GM19328 (cell line): ENCODE results near the gene FBN1.
A peak's percentile ranks its signal among the peaks of the same experiment; 100 is the strongest.

Experiments used
- ATAC-seq: cut with Tn5 transposase; IDR thresholded peaks from one replicate; pipeline ENCODE4 v1.9.1; 2021; ENCODE audit warnings: mild to moderate bottlenecking, moderate library complexity; ENCODE audit not compliant: unreplicated experiment

Gene FBN1

DNA sequence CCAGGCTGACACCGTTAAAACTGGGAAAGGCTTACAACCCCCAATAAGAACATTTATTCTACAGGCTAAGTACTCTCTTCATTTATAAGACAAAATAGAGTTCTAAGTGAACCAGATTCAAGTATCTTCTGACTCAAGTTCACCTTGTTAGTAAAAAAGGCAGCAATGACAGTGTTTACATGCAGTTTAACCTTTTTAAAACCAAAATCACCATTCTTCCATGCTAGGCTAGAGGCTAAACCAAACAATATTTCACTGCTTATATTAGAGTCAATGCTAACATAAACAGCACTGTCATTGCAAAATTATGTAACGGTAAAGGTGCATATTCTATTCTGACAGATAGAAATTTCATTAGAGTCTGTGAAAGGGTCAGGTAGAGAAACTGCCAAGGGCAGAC is 118.0 kb downstream of the FBN1 start:
- ATAC-seq, result no peak

DNA sequence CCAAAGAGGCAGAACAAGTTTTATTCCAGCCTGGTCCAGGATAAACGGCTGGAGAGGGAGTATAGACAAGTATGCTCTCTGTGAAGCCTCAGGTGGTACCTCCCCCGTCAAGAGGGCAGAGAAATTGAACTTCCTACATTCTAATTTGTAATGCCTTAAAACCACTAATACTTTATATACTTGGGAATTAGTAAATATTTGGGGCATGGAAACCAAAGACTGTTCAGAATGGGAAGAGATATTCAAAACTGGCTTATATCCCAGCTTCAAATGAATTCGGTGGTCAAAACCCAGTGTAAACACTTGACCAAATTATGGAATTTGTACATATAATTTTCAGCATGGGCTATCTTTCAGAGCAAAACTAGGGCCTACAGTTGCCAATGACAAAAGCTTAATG is 122.6 kb downstream of the FBN1 start:
- no peak for ATAC-seq

DNA sequence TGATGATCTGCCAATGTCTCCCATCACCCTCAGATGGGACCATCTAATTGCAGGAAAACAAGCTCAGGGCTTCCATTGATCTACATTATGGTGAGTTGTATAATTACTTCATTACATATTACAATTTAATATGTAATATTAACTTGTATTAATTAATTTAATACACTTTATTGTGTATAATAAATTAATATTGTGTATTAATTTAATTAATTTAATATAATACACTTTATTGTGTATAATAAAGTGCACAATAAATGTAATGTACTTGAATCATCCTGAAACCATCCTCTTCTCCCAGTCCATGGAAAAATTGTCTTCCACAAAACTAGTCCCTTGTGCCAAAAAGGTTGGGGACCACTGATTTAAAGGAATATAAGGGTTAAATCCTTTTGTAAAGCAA is 123.4 kb downstream of the FBN1 start:
- no peak for ATAC-seq

DNA sequence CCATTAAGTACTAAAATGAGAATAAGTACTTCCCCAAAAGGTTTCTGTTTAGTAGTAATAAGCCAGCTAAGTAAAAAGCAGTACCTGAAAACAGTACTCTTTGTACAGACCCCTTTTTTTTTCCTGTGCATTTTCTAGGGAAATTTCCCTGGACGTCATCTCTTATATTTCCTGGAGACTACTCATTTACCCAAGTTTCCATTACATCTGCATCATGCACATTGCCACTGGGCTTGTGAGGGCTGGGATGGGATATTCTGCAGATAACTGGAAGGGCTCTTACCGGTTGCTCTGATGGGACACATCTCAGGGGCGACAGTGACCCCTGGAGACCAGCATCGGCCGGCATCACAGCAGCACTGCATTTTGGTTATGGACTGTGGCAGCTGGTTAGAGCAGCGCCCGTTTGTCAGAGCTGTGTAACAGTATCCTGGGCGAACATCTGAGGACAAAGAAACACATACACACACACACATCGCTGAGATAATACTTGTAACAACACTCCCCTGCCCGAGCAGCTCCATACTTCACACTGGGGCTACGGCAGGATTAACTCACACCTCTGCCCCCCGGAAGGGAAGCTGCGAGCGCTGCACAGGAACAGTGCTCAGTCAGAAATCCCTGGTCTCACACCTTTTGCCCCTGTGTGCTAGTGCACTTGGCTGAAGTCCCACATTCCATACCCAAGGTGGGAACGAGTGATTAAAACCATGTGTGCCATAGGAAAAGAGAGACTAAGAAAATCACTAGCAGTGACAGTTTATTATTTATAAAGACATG is 124.9 kb downstream of the FBN1 start:
- no peak for ATAC-seq

DNA sequence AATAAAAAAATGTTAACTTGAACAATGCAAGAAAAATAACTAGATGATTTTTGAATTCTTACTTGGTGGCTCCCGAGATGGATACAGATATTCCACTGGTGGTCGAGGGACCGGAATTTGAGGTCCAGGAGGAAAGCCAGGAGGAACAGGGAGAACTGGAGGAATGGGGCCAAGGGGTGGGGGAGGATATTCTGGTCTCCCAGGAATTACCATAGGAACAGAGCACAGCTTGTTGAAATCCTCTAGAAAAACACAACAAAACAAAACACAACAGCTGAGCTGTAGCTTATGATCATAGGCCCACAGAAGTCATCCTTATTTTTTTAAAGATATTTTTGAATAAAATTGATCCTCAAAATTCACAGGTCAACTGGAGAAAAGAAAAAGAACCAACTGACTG is 129.4 kb downstream of the FBN1 start:
- no peak for ATAC-seq

DNA sequence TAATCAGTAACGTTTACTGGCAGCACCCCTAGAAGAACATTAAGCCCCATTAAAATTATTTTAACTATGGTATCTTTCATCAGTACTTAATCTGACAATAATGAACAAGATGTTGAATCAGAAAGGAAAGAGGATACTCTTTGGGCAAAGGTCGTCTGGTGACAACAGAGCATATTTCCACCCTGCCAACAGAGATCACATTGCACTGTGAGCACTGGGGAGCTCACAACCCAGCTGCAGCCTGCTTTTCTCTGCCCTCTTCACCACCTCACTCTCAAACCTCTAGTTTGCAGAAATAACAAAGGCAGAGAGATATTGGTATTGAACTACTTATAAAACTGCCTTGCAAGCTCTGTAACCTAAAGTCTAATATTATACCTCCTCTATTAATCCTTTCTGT is 130.0 kb downstream of the FBN1 start:
- no peak for ATAC-seq

DNA sequence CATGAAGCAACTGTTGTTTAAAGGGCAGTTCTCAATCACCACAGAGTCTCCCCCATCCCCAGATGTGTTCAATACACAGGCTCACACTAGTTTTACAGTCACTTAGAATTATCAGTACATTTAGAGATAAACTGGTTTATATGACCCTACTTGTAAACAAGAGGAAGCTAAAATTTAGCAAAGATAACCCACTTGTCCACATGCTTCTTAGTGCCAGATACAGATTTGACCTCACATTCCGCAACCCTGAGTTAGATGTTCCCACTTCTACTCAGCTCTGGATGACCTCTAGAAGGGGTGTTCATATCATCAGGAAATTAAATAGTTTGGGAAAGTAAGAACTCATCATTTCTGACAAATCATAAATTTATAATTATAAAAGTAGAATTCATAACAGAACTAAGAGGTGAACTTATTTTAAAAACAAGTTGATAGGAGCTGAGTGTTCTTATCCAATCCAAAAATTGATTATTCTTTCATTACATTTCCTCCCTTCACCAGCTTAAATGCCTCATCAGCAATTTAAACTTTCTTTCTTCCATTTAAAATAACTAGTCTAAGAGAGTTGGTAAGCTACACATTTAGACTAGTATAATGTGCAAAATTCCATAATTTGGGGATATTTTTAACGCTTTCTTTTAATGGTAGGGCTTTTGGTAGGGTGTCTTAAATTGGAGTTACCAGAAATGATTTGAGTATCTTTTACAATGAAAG is 131.2 kb downstream of the FBN1 start:
- no peak for ATAC-seq

DNA sequence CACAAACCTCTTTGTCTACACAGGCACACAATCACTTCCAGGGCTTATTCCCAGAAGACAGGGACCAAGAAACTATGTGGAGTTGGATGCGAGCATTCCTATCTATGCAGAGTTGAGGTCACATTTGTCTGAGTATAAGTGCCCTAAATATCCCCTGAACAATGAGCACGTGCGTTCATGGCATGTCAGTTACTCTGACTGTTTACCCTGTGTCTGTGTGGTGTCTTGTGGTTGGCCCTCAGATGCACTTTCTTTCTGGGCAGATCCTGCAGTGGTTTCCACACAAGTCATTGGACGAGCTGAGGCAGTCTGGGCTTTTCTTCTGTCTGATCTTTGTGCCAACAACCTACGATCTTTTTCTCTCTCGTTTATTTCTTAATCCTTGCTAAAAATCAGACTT is 134.5 kb downstream of the FBN1 start:
- ATAC-seq, result no peak

DNA sequence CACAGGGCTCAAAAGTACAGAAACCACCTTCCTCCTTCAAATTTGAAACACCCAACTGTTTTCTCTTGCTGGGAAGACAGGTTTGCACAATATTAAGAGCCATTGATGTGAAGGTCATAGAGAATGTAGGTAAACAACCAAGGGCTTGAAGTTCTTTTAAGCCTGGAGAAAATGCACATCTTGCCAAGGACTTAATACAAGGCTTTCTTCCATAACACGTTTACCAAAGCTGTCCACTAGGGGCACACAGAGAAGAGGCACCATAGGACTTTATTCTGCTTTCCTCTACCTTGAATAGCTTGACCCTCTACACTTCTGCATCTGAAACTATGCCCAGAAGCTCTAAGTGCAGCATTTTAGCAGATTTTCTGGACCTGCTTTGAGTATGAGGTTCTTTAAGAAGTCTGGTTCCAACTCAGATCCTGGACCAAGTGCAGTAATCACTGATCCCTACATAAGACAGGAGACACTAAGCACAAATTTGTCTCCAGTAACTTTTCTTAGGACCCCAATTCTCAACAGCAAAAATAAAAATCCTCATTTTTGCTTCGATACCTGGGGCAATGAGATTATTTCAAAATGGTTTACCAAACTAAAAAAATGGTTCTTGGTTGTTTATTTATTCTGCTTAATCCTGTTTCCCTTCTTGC is 138.0 kb downstream of the FBN1 start:
- ATAC-seq, result peak; percentile 65

DNA sequence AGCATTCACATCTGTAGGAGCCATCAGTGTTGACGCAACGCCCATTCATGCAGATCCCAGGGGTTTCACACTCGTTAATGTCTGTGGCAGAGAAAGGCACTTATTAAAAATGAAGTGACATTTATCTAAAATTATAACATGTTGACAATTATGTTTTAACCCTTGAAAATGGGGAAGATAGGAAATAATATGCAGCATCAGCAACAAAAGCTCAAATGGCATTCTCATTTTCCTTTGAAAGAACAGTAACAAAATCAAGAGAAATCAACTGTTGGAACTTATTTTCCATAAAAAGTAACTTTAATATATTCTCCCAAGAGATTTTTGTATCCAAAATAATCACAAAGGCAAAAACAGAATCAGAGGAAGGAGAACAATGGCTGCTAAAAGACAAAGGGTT is 140.4 kb downstream of the FBN1 start:
- no peak for ATAC-seq

DNA sequence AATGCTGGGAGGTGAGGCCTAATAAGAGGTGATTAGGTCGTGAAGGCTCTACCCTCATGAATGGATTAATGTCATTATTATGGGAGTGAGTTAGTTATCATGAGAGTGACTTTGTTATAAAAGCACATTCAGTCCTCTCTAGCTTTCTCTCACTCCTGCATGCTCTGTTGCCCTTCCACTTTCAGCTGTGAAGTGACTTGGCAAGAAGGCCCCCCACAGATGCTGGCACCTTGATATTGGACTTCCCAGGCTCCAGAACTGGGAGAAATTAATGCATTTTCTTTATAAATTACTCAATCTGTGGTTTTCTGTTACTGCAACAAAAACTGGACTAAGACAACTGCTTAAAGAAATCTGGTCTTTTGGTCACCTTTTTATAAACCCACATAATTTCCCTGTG is 144.3 kb downstream of the FBN1 start:
- no peak for ATAC-seq

DNA sequence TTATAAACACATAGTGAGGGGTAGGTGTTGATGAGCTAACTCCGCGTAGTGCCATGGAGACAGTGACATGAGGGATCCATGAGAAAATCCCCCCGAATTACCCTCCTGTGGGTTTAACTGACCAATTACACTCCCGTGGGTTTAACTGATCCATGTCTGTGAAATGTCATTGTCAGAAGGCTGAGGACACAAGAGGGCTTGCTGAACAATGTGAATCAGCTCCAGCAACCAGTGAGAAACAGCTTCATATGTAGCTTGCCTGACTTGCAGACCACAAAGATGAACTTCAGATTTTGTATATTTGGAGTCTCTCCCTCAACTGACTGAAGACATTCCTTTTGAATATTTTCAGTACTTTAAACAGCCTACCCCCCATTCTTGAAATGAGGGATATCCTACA is 144.9 kb downstream of the FBN1 start:
- no peak for ATAC-seq

DNA sequence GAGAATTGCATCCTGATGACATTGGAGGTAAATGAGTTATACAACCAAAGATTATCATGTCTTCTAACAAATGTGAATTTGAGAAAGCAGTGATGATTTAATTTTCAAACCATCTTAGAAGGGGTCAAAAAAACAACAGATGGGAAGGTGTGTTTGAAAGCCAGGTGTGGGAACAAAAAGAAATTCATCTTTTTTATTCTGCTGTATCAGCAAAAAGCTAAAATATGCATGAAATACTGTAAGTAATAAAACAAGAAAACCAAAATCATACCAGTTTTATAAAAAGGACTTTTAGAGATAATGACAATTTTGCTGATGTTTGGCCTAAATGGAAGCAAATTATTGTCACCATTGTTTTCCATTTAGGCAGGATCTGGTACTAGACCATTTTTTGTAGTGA is 145.5 kb downstream of the FBN1 start:
- no peak for ATAC-seq

DNA sequence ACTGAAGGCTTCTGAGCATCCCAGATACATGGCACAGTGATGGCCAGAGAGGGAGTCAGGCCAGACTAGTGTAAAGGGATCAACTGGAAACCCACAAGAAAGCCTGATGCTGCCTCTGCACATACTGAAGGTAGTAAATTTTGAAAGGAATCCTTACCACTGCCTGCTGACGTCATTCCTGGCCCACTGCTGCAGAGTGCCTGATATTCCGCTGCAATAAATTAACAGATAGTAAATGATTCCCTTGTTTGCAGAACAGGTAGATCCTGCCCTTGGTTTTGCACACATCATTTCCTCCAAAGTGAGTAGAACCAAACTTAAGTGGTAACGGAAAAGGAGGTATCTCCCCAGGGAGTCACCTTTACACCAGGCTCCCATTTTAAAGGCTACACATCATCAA is 146.7 kb downstream of the FBN1 start:
- no peak for ATAC-seq

DNA sequence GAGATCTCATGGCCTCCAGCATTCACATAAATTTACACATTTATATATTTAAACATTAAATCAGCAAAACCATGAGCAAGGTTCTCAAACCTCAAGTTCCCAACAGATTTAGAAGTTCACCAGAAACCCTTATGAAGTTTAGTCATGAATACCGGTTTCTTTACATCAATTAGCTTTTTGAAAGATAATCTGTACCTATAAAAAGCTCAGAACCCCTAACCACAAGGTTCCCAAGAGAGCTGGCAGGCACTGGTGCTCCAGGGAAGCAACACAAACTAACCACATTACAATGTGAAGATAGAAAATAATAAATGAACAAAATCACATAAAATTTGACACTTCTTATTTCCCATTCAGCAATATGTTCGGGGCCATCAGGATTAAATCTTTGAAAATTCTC is 150.9 kb downstream of the FBN1 start:
- no peak for ATAC-seq

DNA sequence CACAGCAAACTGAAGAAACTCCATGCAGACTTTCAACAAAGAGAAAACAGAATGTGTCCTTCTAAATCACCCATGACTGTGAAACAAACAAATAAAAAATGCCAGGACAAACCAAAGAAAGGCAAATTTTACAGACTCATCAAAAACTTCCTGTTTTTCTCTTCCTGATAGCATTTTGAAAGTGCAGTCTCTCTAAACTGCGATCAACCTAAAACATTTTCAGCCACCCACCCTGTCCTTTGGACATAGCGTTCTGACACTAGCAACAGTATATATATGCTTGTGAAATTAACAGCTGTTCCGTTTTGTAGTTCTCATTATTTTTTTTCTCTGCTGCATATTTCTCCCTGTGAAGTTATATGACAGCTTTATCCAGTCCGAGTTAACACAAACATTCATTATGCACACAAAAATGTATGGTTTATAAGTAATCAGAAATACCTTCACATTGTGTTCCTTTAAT is 151.7 kb downstream of the FBN1 start:
- no peak for ATAC-seq

DNA sequence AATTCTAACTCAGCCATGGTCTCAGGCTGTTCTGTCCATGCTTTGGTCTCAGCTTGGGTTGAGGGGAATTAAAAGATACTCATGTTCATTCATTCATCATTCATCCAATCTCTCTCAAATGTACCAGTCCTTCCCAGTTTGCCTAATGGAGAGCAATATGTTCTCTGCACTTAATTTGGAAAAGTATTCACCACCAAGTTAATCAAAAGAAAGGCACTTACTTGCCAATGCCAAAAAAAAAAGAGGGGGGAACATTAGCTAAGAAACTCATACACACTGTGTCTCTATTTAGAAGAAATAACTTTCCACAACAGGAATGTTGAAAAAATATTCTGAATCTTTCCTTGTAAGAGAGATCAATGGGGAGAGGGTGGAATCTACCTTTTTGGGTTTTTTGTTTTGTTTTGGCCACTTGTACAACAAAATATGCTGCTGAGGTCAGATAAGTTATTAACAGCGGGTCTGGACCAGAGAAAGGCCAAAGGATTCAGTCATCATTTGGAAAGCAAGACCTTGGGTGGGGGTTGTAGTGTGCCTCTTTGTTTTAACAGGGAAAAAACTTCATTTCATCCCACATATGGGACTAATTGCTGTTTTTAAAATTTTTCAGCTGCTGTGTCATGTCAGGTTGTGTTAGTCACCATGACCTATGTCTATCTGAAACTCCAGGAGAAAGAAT is 152.3 kb downstream of the FBN1 start:
- ATAC-seq, result no peak

DNA sequence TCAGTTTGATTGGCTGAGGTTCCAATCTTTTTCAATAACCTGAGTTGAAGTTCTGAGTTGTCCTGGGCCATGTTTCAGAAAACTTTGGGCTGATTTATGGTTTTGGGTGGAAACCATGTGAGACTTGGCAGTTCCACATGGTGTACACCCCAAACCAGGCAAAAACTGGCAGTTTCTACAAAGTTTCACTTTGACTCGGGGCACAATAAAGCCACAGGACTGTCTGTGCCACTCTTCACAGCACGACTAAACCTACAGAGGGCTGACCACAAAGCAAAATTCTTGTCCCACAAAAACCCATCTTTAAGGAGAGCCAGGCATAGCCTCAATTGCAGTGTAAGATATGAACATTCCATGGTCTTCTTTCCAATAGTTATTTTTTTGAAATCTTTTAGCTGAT is 159.3 kb downstream of the FBN1 start:
- ATAC-seq, result no peak

DNA sequence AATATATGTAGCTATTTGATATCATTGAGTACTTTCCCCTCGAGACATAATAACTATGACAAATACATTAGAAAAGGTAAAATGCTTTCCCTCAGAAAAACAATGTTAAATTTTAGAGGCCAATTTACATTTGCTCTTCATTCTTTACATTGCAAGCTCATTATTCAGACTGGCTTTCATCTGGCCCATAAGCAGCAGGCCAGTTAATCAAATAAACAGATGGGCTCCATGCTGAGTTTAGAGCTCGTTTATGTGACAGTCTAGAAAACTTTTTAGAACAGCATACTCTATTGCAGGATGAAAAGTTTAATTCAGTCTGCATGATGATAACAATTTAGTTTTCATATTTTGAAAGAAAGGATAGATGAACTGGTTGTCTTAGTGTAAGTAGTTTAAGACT is 163.7 kb downstream of the FBN1 start:
- ATAC-seq, result no peak

DNA sequence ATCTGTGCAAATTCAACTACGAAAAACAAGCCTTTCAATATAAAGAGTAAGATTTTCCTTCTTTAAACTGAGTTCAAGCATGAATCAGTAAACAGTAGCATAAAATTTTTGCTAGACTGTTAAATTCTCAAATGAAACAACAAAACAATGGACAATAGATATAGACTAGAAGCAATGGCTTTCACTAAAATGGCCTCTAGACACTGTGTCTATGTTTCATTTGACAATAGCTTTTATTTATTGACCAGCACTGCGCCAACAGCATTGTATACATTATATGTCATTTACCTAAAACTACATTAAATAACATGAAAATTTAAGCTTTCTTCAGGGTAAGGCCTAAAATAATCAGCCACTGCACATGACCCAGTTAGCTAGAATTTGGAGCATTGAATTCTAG is 165.8 kb downstream of the FBN1 start:
- ATAC-seq, result no peak

DNA sequence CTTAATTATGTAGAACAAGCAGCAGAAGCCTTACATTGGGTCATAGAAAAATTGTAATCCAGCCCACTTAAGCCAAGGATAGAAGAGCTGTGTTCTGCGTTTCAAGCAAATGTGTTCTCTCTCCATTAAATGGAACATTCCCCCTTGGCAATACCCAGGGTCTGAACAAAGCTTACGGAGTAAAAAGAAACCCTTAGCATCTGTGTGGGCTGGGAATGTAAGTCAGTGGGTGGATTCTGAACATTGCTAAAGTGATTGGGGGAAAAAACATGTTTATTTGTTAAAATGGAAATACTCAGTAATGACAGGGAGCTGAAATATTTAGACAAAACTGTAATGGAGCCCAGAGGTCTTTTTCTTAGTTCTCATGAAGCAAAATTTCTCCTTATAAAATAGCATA is 166.9 kb downstream of the FBN1 start:
- ATAC-seq, result no peak
